ENCODE data around the gene ADM5. TPM values are rescaled to one million over a fixed set of nuclear protein-coding genes. Genes with fewer than 3 reads are reported as not detected.

ADM5 gene
- polyA plus RNA-seq, 1 donor from 2014 or later: 7.2 TPM

DNA sequence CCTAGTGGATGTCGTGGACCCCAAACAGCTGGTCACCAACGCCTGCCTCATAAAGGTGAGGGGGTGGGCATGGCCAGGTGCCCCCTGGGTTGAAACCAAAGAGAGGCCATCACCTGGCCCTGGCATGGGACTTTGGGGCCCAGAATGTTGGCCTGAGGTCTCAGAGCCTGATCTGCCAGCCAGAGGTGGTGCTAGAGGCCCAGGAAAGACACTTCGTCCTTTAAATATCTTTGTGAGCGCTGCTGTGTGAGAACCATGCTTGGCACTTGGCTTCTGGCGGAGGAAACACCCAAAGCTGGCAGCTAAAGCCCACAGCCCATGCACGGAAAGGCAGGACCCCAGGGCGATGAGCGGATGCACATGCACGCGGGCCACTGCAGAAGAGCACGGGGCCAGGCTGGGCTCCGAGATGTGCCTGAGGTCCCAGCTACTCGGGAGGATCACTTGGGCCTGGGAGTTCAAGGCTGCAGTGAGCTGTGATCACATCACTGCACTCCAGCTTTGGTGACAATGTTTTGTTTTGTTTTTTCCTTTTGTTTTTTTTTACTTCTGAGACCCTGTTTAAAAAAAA lies 4.3 kb upstream of the ADM5 start:
- Histone ChIP-seq H3K36me3 (ENCODE audit: insufficient read depth, low read length) (no peaks in the 10 kb centered on the region), H3K9ac (ENCODE audit: low read length) (no peak overlapping the region), H3F3A (ENCODE audit: insufficient read depth, low read length, poor library complexity, severe bottlenecking) (no peaks in the 10 kb centered on the region), H3K4me2 (ENCODE audit: low read length) (no peak overlapping the region), H4K20me1 (ENCODE audit: insufficient read depth) (no peaks in the 10 kb centered on the region), H3K9me3 (ENCODE audit: low read length) (no peaks in the 10 kb centered on the region), H2AFZ (ENCODE audit: low read depth, low read length) (no peak overlapping the region), H3K9me2 (ENCODE audit: insufficient read depth, low read length) (no peaks in the 10 kb centered on the region), H3K27me3 (ENCODE audit: insufficient read depth, low read depth, low read length) (no peaks in the 10 kb centered on the region), H3K27ac (ENCODE audit: low read length) (no peak overlapping the region), H3K4me3 (ENCODE audit: low read length) (no peak overlapping the region), H3K79me2 (replicated peaks; ENCODE audit: insufficient read depth, low read length) (peaks cover 9% of the 10 kb centered on the region)
- no peak for TF ChIP-seq TAF1 (IDR thresholded peaks at IDR 0.05; ENCODE audit: low read depth)
- no peak for TF ChIP-seq MXI1 (conservative IDR thresholded peaks at IDR 0.05; ENCODE audit: poor library complexity, severe bottlenecking)
- no peak for TF ChIP-seq RAD21 (conservative IDR thresholded peaks at IDR 0.05)
- no peak for TF ChIP-seq REST (IDR thresholded peaks at IDR 0.05; ENCODE audit: borderline replicate concordance)
- no peak for TF ChIP-seq EZH2 (IDR thresholded peaks at IDR 0.05; ENCODE audit: borderline replicate concordance, insufficient read depth, low read length, poor library complexity, severe bottlenecking)
- TF ChIP-seq SMC3 (conservative IDR thresholded peaks at IDR 0.05; ENCODE audit: poor library complexity): no peak
- TF ChIP-seq EP300 (conservative IDR thresholded peaks at IDR 0.05; ENCODE audit: poor library complexity, severe bottlenecking): no peak
- no peak for TF ChIP-seq POLR2AphosphoS5 (IDR thresholded peaks at IDR 0.05)
- TF ChIP-seq, protein P1, sequence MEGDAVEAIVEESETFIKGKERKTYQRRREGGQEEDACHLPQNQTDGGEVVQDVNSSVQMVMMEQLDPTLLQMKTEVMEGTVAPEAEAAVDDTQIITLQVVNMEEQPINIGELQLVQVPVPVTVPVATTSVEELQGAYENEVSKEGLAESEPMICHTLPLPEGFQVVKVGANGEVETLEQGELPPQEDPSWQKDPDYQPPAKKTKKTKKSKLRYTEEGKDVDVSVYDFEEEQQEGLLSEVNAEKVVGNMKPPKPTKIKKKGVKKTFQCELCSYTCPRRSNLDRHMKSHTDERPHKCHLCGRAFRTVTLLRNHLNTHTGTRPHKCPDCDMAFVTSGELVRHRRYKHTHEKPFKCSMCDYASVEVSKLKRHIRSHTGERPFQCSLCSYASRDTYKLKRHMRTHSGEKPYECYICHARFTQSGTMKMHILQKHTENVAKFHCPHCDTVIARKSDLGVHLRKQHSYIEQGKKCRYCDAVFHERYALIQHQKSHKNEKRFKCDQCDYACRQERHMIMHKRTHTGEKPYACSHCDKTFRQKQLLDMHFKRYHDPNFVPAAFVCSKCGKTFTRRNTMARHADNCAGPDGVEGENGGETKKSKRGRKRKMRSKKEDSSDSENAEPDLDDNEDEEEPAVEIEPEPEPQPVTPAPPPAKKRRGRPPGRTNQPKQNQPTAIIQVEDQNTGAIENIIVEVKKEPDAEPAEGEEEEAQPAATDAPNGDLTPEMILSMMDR (IDR thresholded peaks at IDR 0.05; ENCODE audit: poor library complexity, severe bottlenecking): no peak

DNA sequence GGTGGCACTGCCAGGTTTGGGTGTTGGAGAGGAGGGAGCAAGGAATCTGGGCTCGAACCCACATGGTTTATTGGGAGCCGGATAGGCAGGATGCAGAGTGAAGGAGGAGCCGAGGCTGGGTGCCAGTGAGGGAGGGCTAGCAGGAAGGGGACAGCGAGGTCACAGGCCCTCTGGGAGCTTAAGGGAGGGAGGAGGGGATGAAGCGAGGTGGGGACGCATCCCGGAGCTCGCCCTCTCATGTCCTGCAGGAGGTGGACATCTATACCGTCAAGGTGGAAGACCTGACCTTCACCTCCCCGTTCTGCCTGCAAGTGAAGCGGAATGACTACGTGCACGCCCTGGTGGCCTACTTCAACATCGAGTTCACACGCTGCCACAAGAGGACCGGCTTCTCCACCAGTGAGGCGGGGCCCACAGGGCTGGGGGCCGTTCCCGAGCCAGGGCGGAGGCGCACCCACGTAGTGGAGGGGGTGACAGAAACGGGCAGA lies 3.5 kb upstream of the ADM5 start:
- no peaks in the 10 kb centered on the region for H3K9me3 ChIP-seq (ENCODE audit: low read length)
- H3K36me3 ChIP-seq (ENCODE audit: insufficient read depth, low read length): no peaks in the 10 kb centered on the region
- H2AFZ ChIP-seq (ENCODE audit: low read depth, low read length): no peak overlapping the region
- H3K27me3 ChIP-seq (ENCODE audit: insufficient read depth, low read depth, low read length): no peaks in the 10 kb centered on the region
- H4K20me1 ChIP-seq (ENCODE audit: insufficient read depth): no peaks in the 10 kb centered on the region
- TF ChIP-seq RAD21 (conservative IDR thresholded peaks at IDR 0.05): no peak
- no peak for TF ChIP-seq SMC3 (conservative IDR thresholded peaks at IDR 0.05; ENCODE audit: poor library complexity)
- no peak for TF ChIP-seq REST (IDR thresholded peaks at IDR 0.05; ENCODE audit: borderline replicate concordance)
- TF ChIP-seq, protein P1 (IDR thresholded peaks at IDR 0.05; ENCODE audit: poor library complexity, severe bottlenecking): no peak
- no peak for TF ChIP-seq POLR2AphosphoS5 (IDR thresholded peaks at IDR 0.05)
- TF ChIP-seq EP300 (conservative IDR thresholded peaks at IDR 0.05; ENCODE audit: poor library complexity, severe bottlenecking): no peak
- TF ChIP-seq TAF1 (IDR thresholded peaks at IDR 0.05; ENCODE audit: low read depth): no peak
- no peak for TF ChIP-seq EZH2 (IDR thresholded peaks at IDR 0.05; ENCODE audit: borderline replicate concordance, insufficient read depth, low read length, poor library complexity, severe bottlenecking)
- TF ChIP-seq MXI1 (conservative IDR thresholded peaks at IDR 0.05; ENCODE audit: poor library complexity, severe bottlenecking): no peak
- peaks cover 4% of the 10 kb centered on the region for H3K79me2 ChIP-seq (replicated peaks; ENCODE audit: insufficient read depth, low read length)
- H3F3A ChIP-seq (ENCODE audit: insufficient read depth, low read length, poor library complexity, severe bottlenecking): no peaks in the 10 kb centered on the region
- H3K9ac ChIP-seq (ENCODE audit: low read length): no peak overlapping the region
- H3K4me2 ChIP-seq (ENCODE audit: low read length): no peak overlapping the region
- no peak overlapping the region for H3K4me3 ChIP-seq (ENCODE audit: low read length)
- H3K9me2 ChIP-seq (ENCODE audit: insufficient read depth, low read length): no peaks in the 10 kb centered on the region
- no peak overlapping the region for H3K27ac ChIP-seq (ENCODE audit: low read length)

All from neural cell (in vitro differentiated cells).